HG02884 (cell line): Measurements from ENCODE around the gene CLMN.

Experiments
- ATAC-seq: cut with Tn5 transposase; IDR thresholded peaks from one replicate; pipeline ENCODE4 v1.9.1; 2021; ENCODE audit warnings: mild to moderate bottlenecking, moderate library complexity; ENCODE audit not compliant: unreplicated experiment

Gene CLMN

GRCh38 chr14:95321693-95322455 is 2.2 kb upstream of the CLMN start:
- ATAC-seq: no peak

- no peak for ATAC-seq
These were observed 1.4 kb upstream of the CLMN start for GRCh38 chr14:95320955-95321600.

- ATAC-seq: no peak
These were observed 579 bp upstream of the CLMN start for GRCh38 chr14:95320078-95320895.

- ATAC-seq: no peak
These were observed 1.1 kb downstream of the CLMN start for GRCh38 chr14:95318399-95319311.

- ATAC-seq: no peak
These were observed 1.8 kb downstream of the CLMN start for GRCh38 chr14:95317817-95318343.

- ATAC-seq: no peak
These were observed 2.9 kb downstream of the CLMN start for GRCh38 chr14:95316821-95317220.

- no peak for ATAC-seq
These were observed 4.1 kb downstream of the CLMN start for GRCh38 chr14:95315579-95315978.

GRCh38 chr14:95315156-95315555 is 4.6 kb downstream of the CLMN start:
- no peak for ATAC-seq

- peak; percentile 61 for ATAC-seq
These were observed 5.1 kb downstream of the CLMN start for GRCh38 chr14:95314609-95315008.

GRCh38 chr14:95313707-95314106 is 6.0 kb downstream of the CLMN start:
- no peak for ATAC-seq

GRCh38 chr14:95313190-95313589 is 6.5 kb downstream of the CLMN start:
- ATAC-seq: no peak

- no peak for ATAC-seq
These were observed 7.4 kb downstream of the CLMN start for GRCh38 chr14:95312311-95312710.

GRCh38 chr14:95311752-95312151 is 8.0 kb downstream of the CLMN start:
- no peak for ATAC-seq

GRCh38 chr14:95310635-95311380 is 8.9 kb downstream of the CLMN start:
- ATAC-seq: no peak

GRCh38 chr14:95309261-95310051 is 10.3 kb downstream of the CLMN start:
- ATAC-seq: no peak

GRCh38 chr14:95308073-95308472 is 11.6 kb downstream of the CLMN start:
- no peak for ATAC-seq

- no peak for ATAC-seq
These were observed 12.2 kb downstream of the CLMN start for GRCh38 chr14:95307402-95308041.

GRCh38 chr14:95305940-95306339 is 13.8 kb downstream of the CLMN start:
- ATAC-seq: no peak
